Activated CD8-positive, alpha-beta T cell treated with anti-CD3 and anti-CD28 coated beads, Interleukin-2, amount 10 ng/mL, durations not matched to agents 7 days and 5 days (primary cell): ENCODE measurements around the gene PTMA. TPM values are rescaled to one million over a fixed set of nuclear protein-coding genes. Genes with fewer than 3 reads are reported as not detected.
A peak's percentile ranks its signal among the peaks of the same experiment; 100 is the strongest.
"Not testable (repeated sequence)": the region's sequence is repeated elsewhere in the genome, so short reads cannot be mapped to it uniquely, and the experiment has no call there.

Experiments
- ATAC-seq: fragments of 150-1000 bp; cut with Tn5 transposase; one replicate; pipeline ENCODE4 v1.10.0; 2021; ENCODE audit warnings: moderate library complexity
- CTCF ChIA-PET: fragments of 350-600 bp; sonication (Branson Sonifier 250); formaldehyde crosslinking; loops from one replicate; lab custom pipeline; 2021; ENCODE audit warnings: antibody characterized with exemption; lab: Charles Lee
- POLR2A ChIA-PET: fragments of 350-600 bp; sonication (Branson Sonifier 250); formaldehyde crosslinking; loops from one replicate; lab custom pipeline; 2021; ENCODE audit warnings: antibody characterized with exemption; lab: Charles Lee
- DNase-seq: peaks from one replicate; pipeline ENCODE4 v3.0.0-alpha.2; 2020
- H3K27ac Mint-ChIP-seq: one replicate; pipeline ENCODE4 v1.8.0; 2021; ENCODE audit warnings: mild to moderate bottlenecking, mixed read lengths
- H3K27me3 Mint-ChIP-seq: one replicate; pipeline ENCODE4 v1.8.0; 2021; ENCODE audit warnings: low read depth, mixed read lengths
- H3K36me3 Mint-ChIP-seq: one replicate; pipeline ENCODE4 v1.8.0; 2021; ENCODE audit warnings: low read depth, mixed read lengths
- H3K4me1 Mint-ChIP-seq: one replicate; pipeline ENCODE4 v1.8.0; 2021; ENCODE audit warnings: low read depth, mixed read lengths
- H3K4me3 Mint-ChIP-seq: one replicate; pipeline ENCODE4 v1.8.0; 2021; ENCODE audit warnings: mild to moderate bottlenecking, mixed read lengths
- H3K9me3 Mint-ChIP-seq: one replicate; pipeline ENCODE4 v1.8.0; 2022; ENCODE audit warnings: mixed read lengths; ENCODE audit not compliant: insufficient read depth
- total RNA-seq, 2 experiments: library from RNA; stranded (reverse); gene quantifications; one replicate each; pipeline ENCODE4 v1.2.3, GENCODE V29; 2021

The PTMA gene
- total RNA-seq, 2 experiments from 2014 or later = 1,769 to 1,842 TPM

DNA sequence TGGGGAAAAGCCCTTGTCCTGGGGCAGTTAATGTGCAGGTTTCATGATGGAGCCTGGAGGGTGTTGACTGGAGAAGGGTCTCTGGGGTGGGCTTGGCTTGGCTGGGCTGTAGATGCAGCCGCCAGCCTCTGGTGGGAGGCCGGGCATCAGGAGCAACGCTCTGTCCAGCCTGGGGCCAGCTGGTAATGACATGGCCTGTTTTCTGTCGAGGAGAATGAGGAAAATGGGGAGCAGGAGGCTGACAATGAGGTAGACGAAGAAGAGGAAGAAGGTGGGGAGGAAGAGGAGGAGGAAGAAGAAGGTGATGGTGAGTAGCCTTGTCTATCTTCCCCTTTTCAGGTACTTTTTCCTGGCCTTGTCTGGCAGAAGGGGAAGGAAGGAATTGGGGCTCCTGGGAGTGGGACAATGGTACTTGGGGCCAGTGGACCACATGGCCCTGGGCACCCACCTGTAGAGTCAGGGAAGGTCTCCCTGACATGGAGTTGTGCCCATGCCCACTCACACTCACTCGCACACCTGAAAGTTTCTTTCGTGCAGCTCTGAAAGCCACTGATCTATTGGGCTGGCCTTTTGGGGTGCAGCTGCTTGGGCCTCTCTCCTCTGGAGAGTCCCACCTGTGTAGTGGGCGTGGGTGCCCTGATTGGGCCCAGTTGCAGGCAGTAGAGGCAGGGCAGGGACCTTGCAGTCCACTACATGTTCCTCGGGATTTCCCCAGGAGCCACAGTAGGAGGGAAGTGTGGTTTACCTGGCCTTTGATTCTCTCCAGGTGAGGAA, 3.5 kb downstream of the PTMA start:
- Mint-ChIP-seq H3K4me3 (peak overlapping the region; percentile 83), H3K36me3 (peaks cover 50% of the 10 kb centered on the region), H3K27ac (peak overlapping the region; percentile 92), H3K27me3 (no peaks in the 10 kb centered on the region), H3K9me3 (no peaks in the 10 kb centered on the region), H3K4me1 (peaks cover 35% of the 10 kb centered on the region)
- POLR2A ChIA-PET = interaction anchor here (0.9 to 6.6 kb wide), 8 partner anchors 10 to 248 kb away, joined by 3 to 75 read pairs (median 3); partner anchors contain the start of gene NCL
- CTCF ChIA-PET = interaction anchor here (1.0 to 9.6 kb wide), 4 partner anchors 13 to 102 kb away, joined by 5 to 648 read pairs (median 138); no protein-coding TSS in a partner anchor
- ATAC-seq (no peak), DNase-seq (no peak)

DNA sequence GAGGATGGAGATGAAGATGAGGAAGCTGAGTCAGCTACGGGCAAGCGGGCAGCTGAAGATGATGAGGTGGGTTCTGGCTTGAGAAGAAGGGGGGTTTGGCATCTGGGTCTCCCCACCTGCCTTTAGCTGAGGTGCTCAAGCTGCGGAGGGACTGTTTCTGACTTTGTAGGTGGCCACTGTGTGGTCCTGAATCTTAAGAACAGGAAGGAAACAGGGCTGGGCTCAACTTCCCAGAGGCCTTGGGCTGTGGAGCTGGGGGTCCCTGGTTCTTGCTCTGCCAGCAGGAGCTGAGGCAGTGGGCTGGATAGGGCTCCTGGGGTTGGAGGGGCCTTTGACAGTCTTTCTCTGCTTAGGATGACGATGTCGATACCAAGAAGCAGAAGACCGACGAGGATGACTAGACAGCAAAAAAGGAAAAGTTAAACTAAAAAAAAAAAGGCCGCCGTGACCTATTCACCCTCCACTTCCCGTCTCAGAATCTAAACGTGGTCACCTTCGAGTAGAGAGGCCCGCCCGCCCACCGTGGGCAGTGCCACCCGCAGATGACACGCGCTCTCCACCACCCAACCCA, 4.2 kb downstream of the PTMA start:
- not testable (repeated sequence) for ATAC-seq, H3K9me3 Mint-ChIP-seq, H3K27me3 Mint-ChIP-seq
- ChIA-PET CTCF (interaction anchor here (1.8 to 9.6 kb wide), 6 partner anchors 28 to 102 kb away, joined by 5 to 648 read pairs (median 14); no protein-coding TSS in a partner anchor), POLR2A (interaction anchor here (0.9 to 6.6 kb wide), 8 partner anchors 10 to 248 kb away, joined by 3 to 75 read pairs (median 3); partner anchors contain the start of gene NCL)
- Mint-ChIP-seq H3K4me3 (peak overlapping the region; percentile 83), H3K36me3 (peaks cover 47% of the 10 kb centered on the region), H3K4me1 (peaks cover 35% of the 10 kb centered on the region), H3K27ac (peak overlapping the region; percentile 92)
- DNase-seq = peak; percentile 48

DNA sequence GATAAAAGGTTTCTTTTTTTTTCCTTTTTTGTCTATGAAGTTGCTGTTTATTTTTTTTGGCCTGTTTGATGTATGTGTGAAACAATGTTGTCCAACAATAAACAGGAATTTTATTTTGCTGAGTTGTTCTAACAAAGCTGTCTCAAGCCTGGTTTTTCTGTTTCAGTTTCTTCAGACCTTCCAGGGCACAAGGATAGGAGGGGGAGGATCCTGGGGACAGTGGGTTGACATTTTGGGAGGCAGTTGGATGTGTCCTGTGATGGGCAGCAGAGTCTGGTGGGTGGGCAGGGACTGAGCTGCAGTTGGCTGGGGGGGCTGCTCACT, 5.0 kb downstream of the PTMA start:
- Mint-ChIP-seq H3K27ac (peak overlapping the region; percentile 94), H3K4me1 (peaks cover 35% of the 10 kb centered on the region), H3K36me3 (peaks cover 45% of the 10 kb centered on the region), H3K4me3 (peak overlapping the region; percentile 63)
- CTCF ChIA-PET = interaction anchor here (0.6 to 9.6 kb wide), 28 partner anchors 9 to 250 kb away, joined by 3 to 648 read pairs (median 9); partner anchors contain the start of genes COPS7B and NCL
- not testable (repeated sequence) for H3K27me3 Mint-ChIP-seq, ATAC-seq, H3K9me3 Mint-ChIP-seq, DNase-seq
- POLR2A ChIA-PET = interaction anchor here (0.6 to 6.6 kb wide), 7 partner anchors 34 to 101 kb away, joined by 3 to 75 read pairs (median 9); no protein-coding TSS in a partner anchor

DNA sequence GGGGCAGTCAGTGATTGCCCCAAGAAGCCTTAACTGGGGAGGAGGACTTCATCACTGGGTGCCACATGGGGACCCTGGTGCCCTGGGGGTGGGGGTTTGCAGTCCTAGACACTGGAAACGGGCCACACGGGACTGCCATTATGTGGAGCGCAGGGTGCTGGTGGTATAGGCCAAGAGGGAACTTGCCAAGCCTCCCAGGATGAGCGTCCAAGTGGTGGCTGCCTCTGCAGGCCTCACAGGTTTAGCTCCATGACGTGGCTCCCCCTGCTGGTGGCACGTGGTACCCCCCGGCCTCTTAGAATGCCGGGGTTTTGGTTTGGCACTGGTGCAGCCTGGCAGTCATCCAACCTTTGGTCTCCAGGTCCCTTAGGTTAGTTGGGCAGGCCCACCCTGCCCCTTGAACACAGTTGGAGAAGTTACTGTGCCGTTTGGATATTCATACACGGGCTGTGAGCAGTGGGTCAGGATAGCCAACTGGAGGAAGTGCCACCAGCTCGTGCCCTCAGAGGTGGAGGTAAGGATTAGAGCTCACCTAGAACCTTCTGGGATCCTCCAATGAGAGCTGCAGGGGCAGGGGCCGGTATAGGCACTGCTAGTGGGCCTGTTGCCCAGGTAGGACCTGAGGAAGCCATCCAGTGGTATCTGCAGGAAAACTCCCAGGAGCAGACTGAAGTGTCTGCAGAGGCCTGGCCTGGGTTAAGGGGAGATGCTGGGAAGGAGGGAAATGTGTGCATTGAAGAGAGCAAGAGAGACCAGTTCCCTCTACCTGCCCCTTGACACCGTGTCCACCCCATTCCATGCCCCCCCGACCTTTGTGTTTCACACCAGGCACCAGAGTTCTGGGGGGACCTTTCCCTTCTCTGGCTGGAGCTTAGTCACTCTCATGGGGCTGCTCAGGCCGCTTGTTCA, 5.7 kb downstream of the PTMA start:
- peaks cover 44% of the 10 kb centered on the region for H3K36me3 Mint-ChIP-seq
- ATAC-seq (peak; percentile 18), DNase-seq (peak; percentile 92)
- no peaks in the 10 kb centered on the region for H3K27me3 Mint-ChIP-seq
- no peaks in the 10 kb centered on the region for H3K9me3 Mint-ChIP-seq
- CTCF ChIA-PET = interaction anchor here (0.6 to 9.6 kb wide), 42 partner anchors 8 to 250 kb away, joined by 3 to 648 read pairs (median 5); partner anchors contain the start of genes COPS7B and NCL
- peak overlapping the region; percentile 94 for H3K27ac Mint-ChIP-seq
- H3K4me1 Mint-ChIP-seq = peaks cover 35% of the 10 kb centered on the region
- peak overlapping the region; percentile 63 for H3K4me3 Mint-ChIP-seq
- POLR2A ChIA-PET = interaction anchor here (0.6 to 6.6 kb wide), 9 partner anchors 7 to 101 kb away, joined by 3 to 75 read pairs (median 6); no protein-coding TSS in a partner anchor

DNA sequence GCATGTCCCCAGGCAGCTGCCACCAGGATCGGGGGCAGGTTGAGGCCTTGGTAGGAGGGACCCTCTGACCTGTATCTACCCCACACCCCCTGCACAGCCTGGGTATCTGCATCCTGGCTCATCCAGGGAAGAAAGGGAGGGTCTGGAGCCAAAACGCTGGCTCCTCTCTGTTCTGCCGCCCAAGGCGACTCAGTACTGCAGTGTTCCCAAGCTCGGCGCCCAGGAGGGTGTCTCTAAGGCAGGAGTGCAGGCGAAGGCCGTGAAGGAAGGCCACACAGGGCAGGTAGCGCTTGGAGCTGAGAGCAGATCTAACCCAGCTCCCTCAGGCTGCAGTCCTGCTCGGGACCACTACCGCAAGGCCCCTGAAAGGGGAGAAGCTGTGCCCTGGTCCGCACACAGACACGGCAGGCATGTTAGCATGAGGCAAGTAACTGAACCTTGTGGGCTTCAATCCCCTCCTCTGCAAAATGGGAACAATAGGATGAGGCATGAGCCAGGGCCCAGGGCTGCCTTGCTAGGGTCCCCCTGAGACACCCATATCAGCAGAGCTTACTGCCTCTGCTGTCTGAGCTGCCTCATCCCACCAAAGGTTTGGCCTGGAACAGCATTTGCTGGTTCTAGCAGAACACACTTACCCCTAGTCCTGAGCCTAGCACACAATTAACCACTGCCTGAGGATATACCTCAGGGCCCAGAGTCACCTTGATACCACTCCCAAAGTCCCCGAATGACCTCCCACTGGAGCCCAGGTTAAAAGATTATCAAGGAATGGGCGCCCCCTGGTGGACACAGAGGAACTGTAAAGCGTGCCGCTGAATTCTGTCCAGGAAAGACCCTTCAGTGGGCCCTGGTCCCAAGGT, 6.5 kb downstream of the PTMA start:
- H3K27me3 Mint-ChIP-seq = peaks cover 1% of the 10 kb centered on the region
- ChIA-PET CTCF (interaction anchor here (0.6 to 9.6 kb wide), 40 partner anchors 10 to 1206 kb away, joined by 3 to 648 read pairs (median 6); partner anchors contain the start of genes COPS7B and PDE6D), POLR2A (interaction anchor here (0.6 to 6.6 kb wide), 8 partner anchors 8 to 102 kb away, joined by 3 to 75 read pairs (median 7); no protein-coding TSS in a partner anchor)
- peak; percentile 85 for DNase-seq
- ATAC-seq = peak; percentile 19
- H3K4me1 Mint-ChIP-seq = peaks cover 35% of the 10 kb centered on the region
- H3K36me3 Mint-ChIP-seq = peaks cover 37% of the 10 kb centered on the region
- H3K4me3 Mint-ChIP-seq = no peak overlapping the region
- no peaks in the 10 kb centered on the region for H3K9me3 Mint-ChIP-seq
- peak overlapping the region; percentile 62 for H3K27ac Mint-ChIP-seq

DNA sequence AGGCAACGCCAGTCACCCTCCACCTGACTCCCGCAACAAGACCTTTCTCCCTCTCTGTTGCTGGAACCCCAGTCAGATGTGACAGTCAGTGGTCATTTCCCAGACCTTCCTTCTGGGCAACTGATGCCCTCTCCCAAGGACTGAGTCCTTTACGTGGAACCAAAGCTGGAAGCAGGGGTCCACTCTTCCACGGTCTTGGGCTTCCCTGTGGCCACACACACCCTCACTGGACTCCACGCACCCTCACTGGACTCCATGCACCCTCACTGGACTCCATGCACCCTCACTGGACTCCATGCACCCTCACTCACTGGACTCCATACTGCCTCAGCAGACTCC, 7.1 kb downstream of the PTMA start:
- ATAC-seq (no peak), DNase-seq (no peak)
- Mint-ChIP-seq H3K9me3 (no peaks in the 10 kb centered on the region), H3K27ac (no peak overlapping the region), H3K4me1 (peaks cover 35% of the 10 kb centered on the region), H3K4me3 (no peak overlapping the region), H3K36me3 (peaks cover 35% of the 10 kb centered on the region), H3K27me3 (peaks cover 1% of the 10 kb centered on the region)
- POLR2A ChIA-PET = interaction anchor here (0.6 to 6.6 kb wide), 5 partner anchors 9 to 103 kb away, joined by 3 to 75 read pairs (median 8); no protein-coding TSS in a partner anchor
- CTCF ChIA-PET = interaction anchor here (0.7 to 9.6 kb wide), 20 partner anchors 10 to 1207 kb away, joined by 3 to 648 read pairs (median 8); partner anchors contain the start of genes COPS7B and PDE6D

DNA sequence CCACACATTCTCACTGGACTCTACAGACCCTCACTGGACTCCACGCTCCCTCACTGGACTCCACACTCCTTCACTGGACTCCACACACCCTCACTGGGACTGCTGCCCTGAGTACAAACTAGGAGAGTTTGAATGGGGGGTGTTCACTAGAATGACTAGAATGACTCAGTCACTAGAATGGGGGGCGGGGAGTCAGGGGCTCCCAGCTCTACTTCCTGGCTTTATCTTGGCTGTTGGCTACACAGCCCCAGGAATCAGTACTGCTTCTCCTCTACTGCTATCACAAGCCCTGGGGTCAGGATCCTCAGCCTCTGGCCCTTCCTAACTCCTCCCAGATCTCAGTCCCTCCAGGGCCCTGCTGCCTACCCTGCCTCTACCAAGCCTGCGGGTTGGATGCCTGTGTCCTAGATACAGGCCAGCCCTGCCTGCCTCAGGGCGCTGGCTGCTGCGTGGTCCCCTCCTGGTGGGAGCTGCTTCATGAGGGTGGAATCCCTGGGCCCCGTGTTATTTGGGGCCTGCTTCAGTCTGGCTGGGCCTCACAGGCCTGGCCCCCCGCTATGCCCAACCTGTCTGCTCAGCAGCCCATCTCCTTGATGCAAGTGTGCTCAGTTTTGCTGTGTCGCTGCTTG, 7.8 kb downstream of the PTMA start:
- ATAC-seq = no peak
- H3K27me3 Mint-ChIP-seq = peaks cover 1% of the 10 kb centered on the region
- CTCF ChIA-PET = interaction anchor here (0.7 to 9.6 kb wide), 14 partner anchors 9 to 199 kb away, joined by 3 to 648 read pairs (median 7); no protein-coding TSS in a partner anchor
- no peak for DNase-seq
- peaks cover 30% of the 10 kb centered on the region for H3K36me3 Mint-ChIP-seq
- no peak overlapping the region for H3K4me3 Mint-ChIP-seq
- POLR2A ChIA-PET = interaction anchor here (1.3 to 6.6 kb wide), 6 partner anchors 8 to 103 kb away, joined by 3 to 75 read pairs (median 4); partner anchors contain the start of gene PTMA
- H3K9me3 Mint-ChIP-seq = no peaks in the 10 kb centered on the region
- H3K27ac Mint-ChIP-seq = peak overlapping the region; percentile 54
- H3K4me1 Mint-ChIP-seq = peaks cover 35% of the 10 kb centered on the region

DNA sequence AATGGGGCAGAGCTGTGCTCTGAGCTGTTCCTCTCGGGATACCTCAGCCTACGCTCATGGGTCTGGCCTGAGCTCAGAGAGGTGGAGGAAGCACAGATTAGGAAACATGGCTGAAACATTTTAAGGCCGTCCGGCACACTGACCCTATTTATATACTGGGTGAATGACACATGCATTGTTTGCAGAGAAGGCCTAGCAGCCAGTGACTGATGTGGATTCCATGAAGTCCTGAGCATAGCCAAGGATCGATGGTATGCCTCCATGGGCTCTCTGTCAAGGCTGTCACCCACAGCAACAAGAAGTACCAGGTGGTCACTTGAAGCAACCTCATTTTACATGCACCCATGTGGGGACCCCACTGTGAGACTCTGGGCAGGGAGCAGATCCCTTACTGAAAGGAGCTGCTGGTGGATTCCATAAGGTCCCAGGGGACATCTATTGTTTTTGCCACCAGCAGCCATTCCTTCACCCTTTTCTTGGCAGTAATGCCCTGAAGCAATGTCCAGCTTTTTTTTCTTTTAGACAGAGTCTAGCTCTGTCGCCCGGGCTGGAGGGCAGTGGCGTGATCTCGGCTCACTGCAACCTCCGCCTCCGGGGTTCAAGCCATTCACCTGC, 8.4 kb downstream of the PTMA start:
- H3K36me3 Mint-ChIP-seq = peaks cover 24% of the 10 kb centered on the region
- H3K9me3 Mint-ChIP-seq = no peaks in the 10 kb centered on the region
- CTCF ChIA-PET = interaction anchor here (1.3 to 9.6 kb wide), 7 partner anchors 9 to 199 kb away, joined by 3 to 648 read pairs (median 9); no protein-coding TSS in a partner anchor
- peaks cover 31% of the 10 kb centered on the region for H3K4me1 Mint-ChIP-seq
- H3K4me3 Mint-ChIP-seq = no peak overlapping the region
- POLR2A ChIA-PET = interaction anchor here (1.3 to 6.6 kb wide), 4 partner anchors 9 to 104 kb away, joined by 3 to 75 read pairs (median 4); partner anchors contain the start of gene PTMA
- H3K27ac Mint-ChIP-seq = no peak overlapping the region
- DNase-seq (no peak), ATAC-seq (no peak)
- peaks cover 1% of the 10 kb centered on the region for H3K27me3 Mint-ChIP-seq
